Colon (tissue), 2 donors: ENCODE data around the gene EXOSC10.
"Not testable (repeated sequence)": the region's sequence is repeated elsewhere in the genome, so short reads cannot be mapped to it uniquely, and the experiment has no call there.

ENCODE experiments used
- FAIRE-seq: peaks from 2 replicates; lab custom pipeline; 2012; peaks lifted over from hg19 to GRCh38; lab: Jason Lieb, UNC
- donor health status: control.
- donor health status: control.

Gene EXOSC10

DNA sequence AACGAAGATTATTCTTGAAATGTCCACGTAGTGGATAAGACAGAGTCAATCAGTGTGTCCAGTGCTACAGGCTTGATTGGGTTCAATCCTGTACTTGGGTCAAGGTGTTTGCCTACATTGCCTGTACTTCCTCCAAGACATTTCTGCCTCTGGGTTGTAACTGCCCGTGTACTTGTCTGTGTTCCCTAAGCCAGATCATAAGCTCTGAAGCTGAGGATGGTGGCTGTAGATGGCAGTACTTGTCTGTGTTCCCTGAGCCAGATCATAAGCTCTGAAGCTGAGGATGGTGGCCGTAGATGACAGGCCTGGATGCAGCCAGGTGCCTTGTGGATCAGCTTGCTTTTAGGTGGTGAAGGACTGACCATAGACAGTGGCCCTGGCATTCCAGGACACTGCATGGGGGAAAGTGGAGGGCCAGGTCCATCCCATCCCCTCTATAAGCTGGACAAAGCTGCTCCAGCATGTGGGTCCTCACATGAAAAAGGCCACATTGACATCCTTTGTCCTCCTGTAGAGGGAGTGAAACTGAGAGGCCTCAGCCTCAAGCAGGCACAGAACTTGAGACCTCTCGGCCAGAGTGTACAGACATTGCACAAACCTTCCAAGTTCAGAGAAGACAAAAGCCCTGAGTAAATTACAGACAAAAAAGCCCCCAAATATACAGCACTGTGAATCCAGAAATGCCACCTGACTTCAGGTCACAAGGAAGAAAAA lies 37.9 kb downstream of the EXOSC10 start:
- FAIRE-seq, result no peak

DNA sequence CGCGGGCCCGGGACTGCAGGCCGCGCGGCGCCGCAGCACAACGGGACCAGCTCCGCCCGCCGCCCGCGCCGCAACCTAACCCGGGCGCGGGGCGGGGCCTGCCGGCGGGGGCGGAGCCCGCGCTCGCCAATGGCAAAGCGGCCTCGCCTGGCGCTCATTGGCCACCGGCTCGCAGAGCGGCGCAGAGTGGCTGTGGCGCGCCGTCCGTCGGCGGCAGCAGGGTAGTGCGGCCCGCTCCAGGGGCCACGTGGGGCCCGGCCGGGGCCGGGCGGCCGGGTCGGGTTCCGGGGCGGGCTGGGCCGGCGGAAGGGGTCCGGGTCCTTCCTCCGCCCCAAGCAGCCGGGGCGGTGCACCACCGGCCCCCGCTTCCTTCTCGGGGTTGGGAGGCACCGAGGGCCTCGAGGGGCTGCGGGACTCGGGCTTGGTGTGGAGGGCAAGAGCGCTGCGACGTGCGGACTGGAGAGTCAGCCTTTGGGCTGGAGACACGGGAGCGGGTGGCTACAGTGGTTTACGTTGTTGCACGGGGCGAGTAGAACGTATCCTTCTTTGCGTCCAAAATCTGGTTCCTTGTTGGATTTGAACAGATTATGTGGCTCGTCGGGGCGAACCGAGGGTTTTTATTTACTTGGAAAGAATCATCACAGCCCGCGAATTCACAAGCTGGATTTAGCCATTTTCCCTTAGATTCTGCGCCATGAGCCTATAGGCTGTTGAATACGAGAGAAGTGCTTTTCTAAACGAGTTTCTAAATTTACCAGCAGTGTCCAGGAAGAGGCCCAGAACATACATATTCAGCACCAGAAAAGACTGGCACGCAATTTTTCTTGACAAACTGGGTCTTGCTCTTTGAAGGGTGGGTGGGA lies 39.5 kb downstream of the EXOSC10 start, which contains the start of gene SRM:
Gene SRM, minus strand, starts transcription at position 51 of the 863 bp plus-strand sequence. CDS start 75 bp downstream, outside the sequence.
- FAIRE-seq, result no peak

DNA sequence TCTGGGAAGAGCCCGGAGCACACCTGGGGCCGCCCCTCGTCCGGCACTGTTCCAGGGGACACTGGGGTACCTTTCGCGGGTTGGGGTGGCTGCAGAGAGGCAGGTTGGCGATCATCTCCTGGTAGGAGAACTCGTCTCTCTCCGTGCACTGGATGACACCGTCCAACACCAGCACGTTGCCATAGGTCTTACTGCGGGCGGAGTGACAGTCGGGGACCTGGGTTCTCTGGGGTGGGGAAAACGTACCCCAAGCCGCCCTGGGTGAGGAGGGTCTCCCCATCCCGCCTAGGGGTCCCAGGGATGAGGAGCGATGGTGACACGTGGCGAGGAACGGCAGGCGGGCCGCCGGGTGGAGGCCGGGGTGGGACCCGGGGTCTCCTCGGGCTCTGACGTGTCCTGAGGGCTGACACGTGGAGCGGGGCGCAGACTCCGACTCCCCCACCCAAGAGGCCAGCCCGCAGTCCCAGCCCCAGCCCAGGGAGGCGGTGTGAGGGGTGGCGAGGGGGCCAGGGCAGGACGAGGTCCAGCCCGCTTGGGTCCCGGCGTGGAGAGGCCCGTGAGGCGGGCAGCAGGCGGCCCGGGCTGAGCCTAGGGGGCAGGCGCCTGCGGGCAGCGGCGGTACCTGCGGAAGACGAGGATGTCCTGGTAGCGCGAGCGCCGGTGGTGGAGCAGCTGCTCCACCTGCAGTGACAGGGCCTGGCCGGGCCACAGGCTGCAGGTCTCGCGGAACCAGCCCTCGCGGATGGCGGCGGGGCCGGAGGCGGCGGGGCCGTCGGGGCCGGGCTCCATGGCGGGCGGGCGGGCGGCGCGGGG lies 40.3 kb downstream of the EXOSC10 start:
- FAIRE-seq, result no peak

DNA sequence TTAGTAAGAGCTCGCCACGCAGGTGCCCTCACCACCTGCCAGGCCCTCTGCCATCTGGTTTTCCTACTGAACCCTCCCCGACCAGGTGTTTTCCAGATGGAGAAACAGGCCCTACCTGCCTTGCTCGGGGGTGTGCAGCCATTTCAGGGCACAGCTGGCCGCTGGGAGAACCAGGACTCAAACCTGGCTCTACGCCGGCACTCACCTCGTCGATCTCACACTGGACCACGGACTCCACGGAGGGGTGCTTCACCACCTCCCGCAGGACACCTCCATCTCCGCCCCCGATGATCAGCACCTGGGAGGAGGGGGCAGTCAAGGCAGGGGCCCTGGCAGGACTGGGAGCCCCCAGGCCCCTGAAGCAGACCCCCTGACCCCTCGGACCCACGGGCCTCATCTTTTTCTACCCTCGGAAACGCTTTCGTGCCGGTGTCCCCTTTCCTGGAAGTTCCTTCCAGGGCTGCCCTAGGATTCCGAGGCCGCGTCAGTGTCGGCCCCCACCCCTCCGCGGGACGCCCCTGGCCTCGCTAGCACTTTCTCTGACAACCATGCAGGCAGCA lies 41.0 kb downstream of the EXOSC10 start:
- no peak for FAIRE-seq

DNA sequence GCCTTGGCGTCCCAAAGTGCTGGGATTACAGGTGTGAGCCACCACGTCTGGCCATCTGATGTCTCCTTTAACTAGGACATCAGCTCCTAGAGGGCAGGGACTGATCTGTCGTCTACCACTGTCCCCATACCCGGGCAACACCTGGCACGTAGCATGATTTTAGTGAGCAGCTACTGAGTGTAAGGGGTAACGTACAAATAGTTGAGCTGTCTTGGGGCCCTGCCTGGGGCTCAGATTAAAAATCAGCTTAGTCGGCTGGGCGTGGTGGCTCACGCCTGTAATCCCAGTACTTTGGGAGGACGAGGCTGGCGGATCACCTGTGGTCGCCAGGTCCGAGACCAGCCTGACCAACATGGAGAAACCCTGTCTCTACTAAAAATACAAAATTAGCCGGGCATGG lies 41.6 kb downstream of the EXOSC10 start:
- FAIRE-seq, result no peak

DNA sequence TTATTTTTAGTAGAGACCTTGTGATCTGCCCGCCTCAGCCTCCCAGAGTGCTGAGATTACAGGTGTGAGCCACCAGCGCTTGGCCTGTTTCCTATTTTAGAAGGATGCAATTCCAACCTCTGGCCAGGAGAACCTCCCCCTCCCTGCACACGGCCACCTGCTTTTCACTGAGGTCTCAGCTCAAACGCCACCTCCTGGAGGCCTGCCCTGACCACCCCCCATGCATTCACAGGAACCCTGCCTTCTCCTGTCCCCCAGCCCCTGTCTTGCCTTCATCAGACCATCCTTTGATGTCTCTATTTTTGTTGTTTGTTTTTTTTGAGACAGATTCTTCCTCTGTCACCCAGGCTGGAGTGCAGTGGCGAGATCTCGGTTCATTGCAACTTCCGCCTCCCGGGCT lies 42.2 kb downstream of the EXOSC10 start:
- FAIRE-seq, result no peak

DNA sequence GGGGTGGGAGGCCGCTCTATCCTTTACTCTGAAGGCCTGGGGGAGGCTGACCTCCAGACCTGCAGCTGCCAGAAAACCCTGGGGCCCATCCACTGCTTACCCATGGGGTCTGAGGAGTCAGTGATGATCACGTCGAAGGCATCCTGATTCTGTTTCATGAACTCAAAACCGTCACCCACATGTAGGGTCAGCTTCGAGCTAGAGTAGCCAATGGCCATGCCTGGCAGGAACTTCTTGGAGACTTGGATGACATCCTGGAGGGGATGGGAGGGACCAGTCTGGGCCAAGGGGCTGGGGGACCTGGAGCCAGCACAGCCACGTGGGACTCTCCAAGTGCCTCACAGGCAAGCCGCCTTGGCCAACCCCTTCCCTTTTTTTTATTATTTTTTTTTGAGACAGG lies 43.2 kb downstream of the EXOSC10 start:
- no peak for FAIRE-seq

DNA sequence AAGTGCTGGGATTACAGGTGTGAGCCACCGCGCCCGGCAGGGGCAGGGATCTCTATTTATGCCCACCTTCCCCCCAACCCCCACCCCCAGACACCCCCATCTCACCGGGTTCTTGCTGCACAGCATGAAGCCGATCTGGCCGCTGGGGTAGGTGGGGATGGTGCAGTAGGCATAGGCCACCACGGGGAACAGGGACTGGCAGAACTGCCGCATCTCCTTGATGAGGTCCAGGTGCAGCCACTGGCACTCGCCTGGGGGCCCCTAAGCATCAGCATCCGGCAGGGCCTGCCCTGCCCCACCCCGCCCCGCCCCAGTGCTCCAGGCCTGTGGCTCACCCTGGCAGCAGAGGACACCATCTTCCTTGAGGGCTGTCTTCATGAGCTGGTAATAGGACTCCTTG lies 44.0 kb downstream of the EXOSC10 start:
- no peak for FAIRE-seq

DNA sequence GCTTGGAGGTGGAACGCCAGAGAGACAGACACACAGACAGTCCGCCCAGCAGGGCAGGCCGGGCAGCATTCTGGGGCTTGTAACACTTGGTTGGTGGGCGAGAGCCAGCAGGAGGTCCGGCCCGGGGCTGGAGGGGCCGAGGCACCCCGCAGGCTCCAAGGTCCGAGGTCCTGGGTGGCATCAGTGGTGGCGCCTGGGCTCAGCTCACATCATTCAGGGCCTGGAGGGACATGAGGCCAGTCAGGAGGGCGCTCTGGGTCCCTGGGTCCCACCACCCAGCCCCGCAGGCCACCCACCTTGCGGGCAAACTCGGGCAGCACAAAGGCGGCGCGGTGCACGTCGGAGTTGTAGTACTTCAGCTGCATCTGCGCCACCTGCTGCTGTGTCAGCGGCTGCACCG lies 45.0 kb downstream of the EXOSC10 start:
- no peak for FAIRE-seq

DNA sequence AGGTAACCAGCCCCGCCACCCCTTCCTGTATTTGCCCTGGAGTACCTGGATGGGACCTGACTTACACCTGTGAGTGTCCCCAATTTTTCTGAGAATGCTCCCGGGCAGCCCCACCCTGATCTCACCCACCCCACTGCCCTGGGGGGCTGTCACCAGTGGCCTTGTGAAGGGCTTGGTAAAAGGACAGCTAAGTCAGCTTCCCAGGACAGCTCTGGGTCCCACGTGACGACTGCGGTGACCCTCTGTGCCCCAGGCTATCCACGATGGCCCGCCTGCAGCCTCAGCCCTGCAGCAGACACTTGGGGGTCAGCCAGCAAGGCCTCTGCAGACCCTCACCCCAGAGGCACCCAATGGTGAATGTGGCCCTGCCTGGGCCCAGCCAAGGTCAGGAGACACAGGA lies 45.5 kb downstream of the EXOSC10 start:
- FAIRE-seq, result no peak

DNA sequence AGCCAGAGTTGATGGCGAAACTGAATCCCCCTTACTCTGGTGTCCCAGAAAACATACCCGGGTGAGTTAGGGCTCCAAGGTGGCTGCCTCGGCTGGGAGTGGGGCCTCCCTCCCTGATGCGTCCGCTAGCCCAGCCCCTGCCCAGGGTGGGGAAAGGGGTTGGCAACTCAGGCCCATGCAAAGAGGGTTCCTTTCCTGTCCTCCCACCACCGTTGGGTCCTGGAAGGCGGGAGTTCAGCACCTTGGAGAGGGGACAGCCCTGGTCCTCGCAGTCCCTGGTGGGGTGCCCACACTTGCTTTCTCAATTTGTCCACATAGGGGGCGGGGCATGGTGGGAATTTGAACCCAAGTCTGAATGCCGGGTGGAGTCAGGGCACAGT lies 45.9 kb downstream of the EXOSC10 start:
- FAIRE-seq, result no peak

DNA sequence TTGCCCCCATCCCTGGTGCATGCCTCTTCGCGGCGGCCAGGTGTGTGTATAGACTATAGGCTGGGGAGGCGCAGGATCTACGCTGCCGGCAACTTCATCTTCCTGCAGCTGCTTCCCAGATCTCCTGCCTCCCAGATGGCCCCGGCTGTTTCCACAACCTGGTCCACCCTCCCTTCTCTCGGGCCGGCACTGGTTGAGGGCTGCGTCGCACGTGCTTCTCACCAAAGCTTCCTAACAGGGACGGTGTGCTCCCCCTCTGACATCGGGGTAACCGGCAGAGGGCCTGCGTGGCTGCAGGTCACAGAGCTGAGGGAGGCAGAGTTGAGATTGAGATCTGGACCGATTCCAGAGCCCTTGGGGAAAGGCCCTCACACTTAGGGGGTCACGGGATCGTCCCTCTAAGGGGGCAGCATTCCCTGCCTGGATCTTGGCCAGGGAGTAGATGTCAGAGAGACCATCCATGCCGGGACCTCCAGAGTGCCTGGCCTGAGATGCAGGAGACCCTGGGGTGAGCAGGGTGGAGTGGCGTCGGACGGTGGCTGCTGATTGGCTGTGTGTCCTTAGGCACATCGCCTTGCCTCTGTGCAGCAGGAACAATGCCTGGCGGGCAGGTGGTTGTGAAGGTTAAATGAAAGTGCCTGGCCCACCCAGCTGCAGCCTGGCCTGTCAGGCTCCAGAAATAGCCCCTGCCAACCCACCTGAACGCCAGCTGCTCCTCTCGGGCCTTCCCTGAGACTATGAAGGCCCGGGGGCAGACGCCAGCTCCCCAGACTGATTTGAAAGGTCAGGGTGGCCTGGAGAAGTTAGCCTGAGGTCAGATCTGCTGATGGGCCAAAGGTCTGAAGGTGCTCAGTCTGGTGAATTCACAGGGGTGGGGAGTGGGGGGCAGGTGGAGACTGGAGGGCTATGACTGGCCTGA lies 46.6 kb downstream of the EXOSC10 start:
- no peak for FAIRE-seq

DNA sequence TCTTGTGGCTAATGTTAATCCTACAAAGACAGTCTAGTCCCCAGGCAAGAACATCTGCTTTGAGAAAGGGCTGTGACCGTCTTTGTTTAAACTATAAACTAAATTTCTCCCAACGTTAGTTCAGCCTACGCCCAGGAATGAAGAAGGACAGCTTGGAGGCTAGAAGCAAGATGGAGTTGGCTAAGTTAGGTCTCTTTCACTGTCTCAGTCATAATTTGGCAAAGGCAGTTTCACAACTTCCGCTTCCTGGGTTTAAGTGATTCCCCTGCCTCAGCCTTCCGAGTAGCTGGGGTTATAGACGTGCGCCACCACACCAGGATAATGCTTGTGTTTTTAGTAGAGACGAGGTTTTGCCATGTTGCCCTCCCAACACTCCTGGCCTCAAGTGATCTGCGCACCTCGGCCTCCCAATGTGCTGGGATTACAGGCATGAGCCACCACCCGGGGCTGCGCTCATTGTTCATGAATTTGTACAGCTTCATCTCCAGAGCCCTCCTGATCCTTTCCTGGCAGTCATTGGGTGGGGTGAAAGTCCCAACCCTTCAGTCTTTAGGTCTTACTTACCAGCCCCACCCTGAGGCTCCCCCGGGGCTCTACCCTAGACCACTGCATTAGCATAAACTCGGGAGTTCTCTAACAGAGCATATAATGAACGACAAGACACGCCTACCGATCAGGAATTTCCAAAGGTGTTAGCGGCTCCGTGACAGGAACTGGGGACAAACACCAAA lies 47.7 kb downstream of the EXOSC10 start:
- FAIRE-seq, result no peak

DNA sequence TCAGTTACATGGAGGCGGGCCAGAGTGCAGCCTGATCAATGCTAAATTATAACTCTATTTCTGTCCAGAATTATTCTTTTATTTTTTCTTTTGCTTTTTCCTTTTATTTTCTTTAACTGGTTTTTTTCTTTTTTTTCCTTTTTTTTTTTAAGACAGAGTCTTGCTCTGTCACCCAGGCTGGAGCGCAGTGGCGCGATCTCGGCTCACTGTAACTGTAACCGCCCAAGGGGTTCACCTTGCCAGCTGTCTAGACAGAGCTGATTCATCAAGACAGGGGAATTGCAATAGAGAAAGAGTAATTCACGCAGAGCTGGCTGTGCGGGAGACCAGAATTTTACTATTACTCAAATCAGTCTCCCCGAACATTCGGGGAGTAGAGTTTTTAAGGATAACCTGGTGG lies 48.5 kb downstream of the EXOSC10 start:
- not testable (repeated sequence) for FAIRE-seq

DNA sequence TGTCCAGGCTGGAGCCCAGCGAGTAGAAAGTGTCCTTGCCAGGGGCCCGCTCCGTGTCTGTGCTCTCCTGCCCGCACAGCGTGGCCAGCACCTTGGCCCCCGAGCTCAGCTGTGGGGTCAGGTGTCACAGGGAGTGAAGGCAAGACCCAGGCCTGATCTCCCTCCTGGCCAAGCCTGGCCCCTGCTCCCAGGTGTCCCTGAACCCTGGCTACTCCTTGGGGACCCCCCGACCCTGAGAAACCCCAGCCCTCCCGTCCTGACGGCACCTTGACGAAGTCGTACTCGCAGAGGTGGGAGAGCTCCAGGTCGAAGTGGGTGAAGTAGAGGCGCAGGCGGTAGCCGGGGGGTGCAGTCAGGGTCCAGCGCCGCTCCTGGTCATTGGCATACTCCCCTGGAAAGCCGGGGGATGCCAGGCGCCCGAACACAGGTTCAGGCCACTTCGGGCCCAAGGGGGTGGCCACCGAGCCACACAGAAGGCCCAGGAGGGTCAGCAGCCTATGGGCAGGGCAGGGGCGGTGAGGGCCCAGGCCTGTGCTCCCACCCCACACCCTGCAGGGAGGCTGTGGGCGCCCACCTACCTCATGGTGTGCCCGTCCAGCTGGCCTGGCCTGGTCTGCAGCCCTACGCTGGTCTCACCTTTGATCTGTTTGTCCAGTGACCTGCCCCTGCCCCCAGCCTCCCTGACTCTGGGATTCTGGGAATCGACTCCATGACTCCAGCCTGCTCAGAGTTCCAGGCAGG lies 52.9 kb downstream of the EXOSC10 start, which contains the start of gene MASP2:
Gene MASP2, minus strand, starts transcription at position 615 of the 741 bp plus-strand sequence. Its CDS starts 32 bp downstream, at position 583.
- FAIRE-seq, result no peak

DNA sequence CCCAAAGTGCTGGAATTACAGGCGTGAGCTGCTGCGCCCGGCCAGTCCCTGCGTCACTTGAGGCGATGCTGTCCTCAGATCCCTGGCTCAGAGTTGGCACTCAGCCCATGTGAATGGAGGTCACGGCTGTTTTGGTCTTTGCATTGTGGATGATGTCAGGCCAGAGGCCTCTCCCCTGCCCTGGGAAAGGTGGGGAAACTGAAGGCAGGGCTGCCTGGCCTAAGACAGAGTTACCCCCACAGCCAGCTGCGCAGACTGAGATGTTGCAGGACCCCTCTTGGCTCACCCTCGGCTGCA lies 53.5 kb downstream of the EXOSC10 start:
- FAIRE-seq, result no peak

DNA sequence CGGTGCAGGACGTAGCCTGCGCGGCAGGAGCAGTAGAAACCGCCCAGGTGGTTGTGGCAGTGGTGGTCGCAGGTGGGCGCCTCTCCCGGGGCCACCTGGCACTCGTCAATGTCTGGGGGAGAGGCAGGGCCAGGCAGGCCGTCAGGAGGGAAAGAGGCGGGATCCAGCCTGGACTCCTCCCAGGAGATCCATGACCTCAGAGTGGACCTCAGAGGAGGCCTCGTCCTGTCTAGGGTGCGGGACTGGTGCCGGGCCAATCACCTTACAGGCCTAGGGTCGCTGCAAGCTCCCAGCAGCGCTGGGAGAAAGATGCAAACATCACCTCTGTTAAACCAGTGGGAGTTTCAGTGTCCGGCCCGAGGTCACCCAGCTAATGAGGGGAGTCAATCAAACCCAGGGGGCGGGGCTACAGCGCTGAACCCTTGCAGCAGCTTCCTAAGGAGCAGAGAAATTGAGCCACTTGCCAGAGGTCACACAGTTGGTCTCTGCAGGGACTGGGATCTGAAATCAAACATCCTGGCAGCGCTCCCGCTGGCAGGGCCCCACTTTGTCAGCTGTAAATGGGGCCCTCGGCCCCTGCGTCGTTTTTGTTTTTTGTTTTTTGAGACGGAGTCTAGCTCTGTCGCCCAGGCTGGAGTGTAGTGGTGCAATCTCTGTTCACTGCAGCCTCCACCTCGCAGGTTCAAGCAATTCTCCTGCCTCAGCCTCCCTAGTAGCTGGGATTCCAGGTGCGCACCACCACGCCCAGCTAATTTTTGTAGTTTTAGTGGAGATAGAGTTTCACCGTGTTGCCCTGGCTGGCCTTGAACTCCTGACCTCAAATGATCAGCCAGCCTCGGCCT lies 54.0 kb downstream of the EXOSC10 start:
- FAIRE-seq, result no peak

DNA sequence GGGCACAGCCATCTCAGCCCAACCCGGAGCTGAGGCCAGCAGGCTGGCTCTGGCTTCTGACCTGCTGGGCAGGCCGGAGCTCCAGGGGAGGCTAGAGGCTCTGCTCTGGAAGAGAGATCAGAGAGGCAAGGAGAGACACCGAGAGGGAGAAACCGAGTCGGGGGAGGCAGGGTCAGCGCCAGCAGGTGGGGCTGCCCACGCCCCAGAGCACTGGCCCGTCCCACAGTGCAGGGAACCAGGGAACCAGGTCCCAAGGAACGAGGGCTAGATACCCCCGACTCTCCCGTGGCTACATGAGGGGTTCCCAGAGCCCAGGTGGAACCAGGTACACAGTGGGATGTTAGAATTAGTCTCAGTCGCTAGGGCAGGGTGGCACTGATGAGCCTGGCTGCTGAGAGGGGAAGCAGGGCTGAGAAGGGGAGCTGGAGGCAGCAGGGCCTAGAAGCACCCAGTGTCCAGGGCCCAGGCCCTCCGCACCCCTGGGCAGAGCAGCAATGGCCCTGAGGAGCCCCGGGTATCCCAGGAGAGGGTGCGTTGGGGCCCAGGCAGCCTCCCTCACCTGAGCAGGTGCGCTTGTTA lies 54.7 kb downstream of the EXOSC10 start:
- FAIRE-seq, result no peak
